K562 (cell line): ENCODE measurements around the gene STC2. TPM values are rescaled to one million over a fixed set of nuclear protein-coding genes. Genes with fewer than 3 reads are reported as not detected.

ENCODE experiments used
- ERF ChIP-seq: fragments of 450-650 bp; formaldehyde crosslinking; IDR thresholded peaks from 2 replicates; pipeline ENCODE4 v1.4.0; 2020; ENCODE audit warnings: mild to moderate bottlenecking, mixed read lengths
- FOXA1 ChIP-seq: fragments of 450-650 bp; IDR thresholded peaks from 2 replicates; pipeline ENCODE4 v1.6.1; 2016; ENCODE audit warnings: mild to moderate bottlenecking, borderline replicate concordance
- JUND ChIP-seq, 2 experiments: IDR thresholded peaks; 2 replicates in 1 of 2; 3 replicates in 1 of 2; pipeline ENCODE4 v1.6.1; 2011; ENCODE audit warnings: borderline replicate concordance in 2 of 2, low read depth in 2 of 2, low read length in 2 of 2, improper control_type of control experiment in 1 of 2, missing biosample characterization in 1 of 2, missing genetic modification characterization in 1 of 2, missing genetic modification reagents in 1 of 2
- MCM5 ChIP-seq: fragments of 450-650 bp; IDR thresholded peaks from 2 replicates; pipeline ENCODE4 v1.6.1; 2016; ENCODE audit warnings: low read depth
- MEIS2 ChIP-seq: fragments of 450-650 bp; IDR thresholded peaks from 2 replicates; pipeline ENCODE4 v1.6.1; 2014; ENCODE audit warnings: mild to moderate bottlenecking; ENCODE audit not compliant: partially characterized antibody
- MGA ChIP-seq: fragments of 450-650 bp; IDR thresholded peaks from 2 replicates; pipeline ENCODE4 v1.6.1; 2016; ENCODE audit warnings: mild to moderate bottlenecking, moderate library complexity
- NFIC ChIP-seq: fragments of 450-650 bp; IDR thresholded peaks from 2 replicates; pipeline ENCODE4 v1.6.1; 2017; ENCODE audit warnings: mild to moderate bottlenecking, inconsistent platforms
- PPARD ChIP-seq: fragments of 250-450 bp; sonication (Bioruptor Pico); IDR thresholded peaks from 2 replicates; pipeline ENCODE4 v1.8.0; 2022; ENCODE audit warnings: inconsistent platforms, mild to moderate bottlenecking, moderate library complexity
- RBBP5 ChIP-seq: fragments of 200-600 bp; sonication (generic); IDR thresholded peaks from 2 replicates; pipeline ENCODE4 v1.6.1; 2012; ENCODE audit warnings: borderline replicate concordance, mild to moderate bottlenecking, low read length, control low read depth, inconsistent platforms; ENCODE audit not compliant: insufficient read depth, poor library complexity, severe bottlenecking
- SNAPC5 ChIP-seq: fragments of 250-450 bp; sonication (Bioruptor Pico); IDR thresholded peaks from 2 replicates; pipeline ENCODE4 v1.8.0; 2021; ENCODE audit warnings: moderate library complexity, mild to moderate bottlenecking, inconsistent platforms
- SRSF3 ChIP-seq: fragments of 200-400 bp; formaldehyde crosslinking; IDR thresholded peaks from 2 replicates; pipeline ENCODE4 v1.6.1; 2016; ENCODE audit warnings: mild to moderate bottlenecking, low read length, moderate library complexity; ENCODE audit not compliant: insufficient read depth
- ZNF124 ChIP-seq: sonication (generic); formaldehyde crosslinking; IDR thresholded peaks from 2 replicates; pipeline ENCODE4 v1.8.1; 2022; ENCODE audit warnings: missing genetic modification reagents
- ZNF165 ChIP-seq: fragments of 250-450 bp; sonication (Bioruptor Pico); IDR thresholded peaks from 2 replicates; pipeline ENCODE4 v1.4.0; 2020; ENCODE audit warnings: borderline replicate concordance
- ZNF175 ChIP-seq: fragments of 200-800 bp; sonication (Bioruptor generic); IDR thresholded peaks from 2 replicates; pipeline ENCODE4 v1.6.1; 2016; ENCODE audit warnings: low read depth, mild to moderate bottlenecking, missing genetic modification characterization, missing compliant biosample characterization
- ZNF584 ChIP-seq: fragments of 200-800 bp; sonication (Bioruptor generic); IDR thresholded peaks from 2 replicates; pipeline ENCODE4 v1.6.1; 2016; ENCODE audit warnings: low read depth, mild to moderate bottlenecking, missing genetic modification characterization, missing compliant biosample characterization
- polyA plus RNA-seq, 8 experiments: library from polyadenylated mRNA; depleted of rRNA in 4 of 8; stranded (reverse) in 5 of 8; unstranded in 3 of 8; fragments of >200 nt; fragmentation: Nextera tagmentation in 2 of 8; fragmentation: Illumina TruSeq in 1 of 8; extraction: Ambion mirVana in 2 of 8; extraction: Trizol in 1 of 8; gene quantifications; 2 replicates each; pipeline versions ENCODE4 v1.2.1 to v1.2.3, GENCODE V29; 2011 to 2014; ENCODE audit warnings: inconsistent platforms in 1 of 8, missing spikeins in 1 of 8
- total RNA-seq, 7 experiments: library from RNA; depleted of rRNA in 6 of 7; stranded (reverse); fragments of >200 nt in 6 of 7; fragmentation: Illumina TruSeq in 2 of 7; extraction: Trizol in 2 of 7; gene quantifications; 2 replicates each; pipeline versions ENCODE4 v1.2.1 to v1.2.3, GENCODE V29; 2011 to 2021; ENCODE audit warnings: low replicate concordance in 1 of 7

The STC2 gene
- total and polyA plus RNA-seq, 9 of the 15 experiments (the other 6 are each of a cell fraction or from before 2014, with no cell fraction given) = 0.62 to 31.7 (median 7.4) TPM

DNA sequence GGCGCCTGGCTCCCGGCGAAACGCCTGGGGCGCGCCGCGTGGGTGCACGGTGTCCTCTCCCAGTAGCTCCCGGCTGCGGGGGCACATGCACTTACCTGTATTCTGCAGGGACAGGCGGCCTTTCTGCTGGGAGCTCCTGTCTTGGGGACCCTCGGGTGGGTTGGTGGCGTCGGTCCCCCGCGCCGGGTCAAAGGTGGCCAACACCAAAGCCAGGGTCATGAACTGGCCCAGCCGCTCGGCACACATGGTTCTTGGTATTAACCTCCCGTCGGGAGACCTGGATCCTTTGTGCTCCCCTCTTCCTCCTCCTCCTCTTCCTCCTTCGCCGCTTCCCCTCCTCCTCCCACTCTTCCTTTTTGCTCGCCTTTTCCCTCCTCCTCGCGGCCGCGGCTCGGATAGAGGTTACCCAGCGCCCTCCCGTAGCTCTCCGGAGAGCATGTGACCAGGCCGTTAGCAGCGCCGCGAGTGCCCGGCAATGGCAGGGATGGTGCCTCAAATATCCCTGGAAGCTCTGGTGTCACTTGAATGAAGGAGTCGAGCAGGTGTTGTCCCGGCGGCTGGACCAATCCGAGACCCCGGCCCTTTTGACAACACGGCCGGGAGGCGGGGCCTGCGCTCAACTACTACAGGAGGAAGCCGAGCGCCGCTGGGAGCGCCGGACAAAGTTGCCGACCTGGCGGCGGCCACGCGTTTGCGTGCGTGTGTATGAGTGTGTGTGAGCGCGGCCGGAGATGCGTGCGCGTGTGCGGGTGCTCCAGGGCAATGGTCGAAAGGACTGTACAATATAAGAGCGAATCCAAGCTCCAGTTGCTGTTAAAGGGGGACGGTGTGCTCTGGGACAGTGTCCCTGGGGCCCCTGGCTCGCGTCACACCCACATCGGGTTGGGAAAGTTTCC is at the start of gene STC2 (continued):
- peak; percentile 94 for TF ChIP-seq MGA
- TF ChIP-seq ZNF175 (CRISPR knock-in tag) = no peak
- 0 out of 2 replicates have a peak, but pooled peaks have one; percentile 48 for TF ChIP-seq ZNF124 (CRISPR knock-in tag)
- no peak for TF ChIP-seq PPARD (CRISPR knock-in tag)
- TF ChIP-seq RBBP5 = no peak
- TF ChIP-seq SRSF3 = no peak
- TF ChIP-seq JUND (IDR thresholded peaks at IDR 0.05; ENCODE audit: borderline replicate concordance, low read depth, low read length) = no peak
- peak; percentile 31; the same call in 1 of the 3 replicates for TF ChIP-seq JUND (tag; IDR thresholded peaks at IDR 0.05; ENCODE audit: borderline replicate concordance, low read depth, low read length)
- no peak for TF ChIP-seq ZNF165 (CRISPR knock-in tag)
- TF ChIP-seq MCM5 = no peak
- TF ChIP-seq MEIS2 = peak; percentile 3
- no peak for TF ChIP-seq NFIC
- TF ChIP-seq SNAPC5 (CRISPR knock-in tag) = no peak
- no peak for TF ChIP-seq FOXA1
- TF ChIP-seq ZNF584 = no peak
- TF ChIP-seq ERF (CRISPR knock-in tag) = no peak
